SU-DHL-6 (cell line): ENCODE data around the gene ZNF155.

Experiments
- H2AFZ ChIP-seq: fragments of 200-600 bp; sonication (generic); 2 replicates; pipeline ENCODE4 v1.6.1; 2014; ENCODE audit warnings: low read depth, mild to moderate bottlenecking, moderate library complexity, mixed read lengths, antibody characterized with exemption, low read length; ENCODE audit not compliant: severe bottlenecking
- H3F3A ChIP-seq: fragments of 200-600 bp; shearing (Covaris generic); 2 replicates; pipeline ENCODE4 v1.6.0; 2016; ENCODE audit warnings: antibody characterized with exemption, mild to moderate bottlenecking; ENCODE audit not compliant: insufficient read depth
- H3K27ac ChIP-seq: fragments of 200-600 bp; sonication (generic); 2 replicates; pipeline ENCODE4 v1.5.1; 2016; ENCODE audit warnings: low read depth, mild to moderate bottlenecking, low read length, moderate library complexity, mixed read lengths
- H3K27me3 ChIP-seq: fragments of 200-600 bp; sonication (generic), shearing (Covaris generic); 2 replicates; pipeline ENCODE4 v1.6.0; 2014; ENCODE audit warnings: mild to moderate bottlenecking, low read length
- H3K36me3 ChIP-seq: fragments of 200-600 bp; sonication (generic); 2 replicates; pipeline ENCODE4 v1.6.1; 2014; ENCODE audit warnings: mild to moderate bottlenecking, low read length, mixed read lengths
- H3K4me2 ChIP-seq: fragments of 300-600, 200-600 bp; shearing (Covaris generic), sonication (generic); 2 replicates; pipeline ENCODE4 v1.6.0; 2014; ENCODE audit warnings: low read length, low read depth, mild to moderate bottlenecking; ENCODE audit not compliant: poor library complexity, severe bottlenecking
- H3K4me3 ChIP-seq: fragments of 200-600 bp; sonication (generic); 2 replicates; pipeline ENCODE4 v1.5.1; 2014; ENCODE audit warnings: antibody characterized with exemption, low read length, mild to moderate bottlenecking, mixed read lengths; ENCODE audit not compliant: insufficient read depth, poor library complexity, severe bottlenecking
- H3K79me2 ChIP-seq: fragments of 200-600 bp; sonication (generic); 2 replicates; pipeline ENCODE4 v1.6.1; 2014; ENCODE audit warnings: mild to moderate bottlenecking, low read length, moderate library complexity; ENCODE audit not compliant: insufficient read depth
- H3K9ac ChIP-seq: fragments of 200-600 bp; sonication (generic); 2 replicates; pipeline ENCODE4 v1.7.0; 2014; ENCODE audit warnings: mild to moderate bottlenecking, low read length
- H3K9me2 ChIP-seq: fragments of 200-600 bp; sonication (generic); replicated peaks from 2 replicates; pipeline ENCODE4 v1.6.1; 2014; ENCODE audit warnings: low read length; ENCODE audit not compliant: insufficient read depth
- H3K9me3 ChIP-seq: fragments of 200-600 bp; sonication (generic); 2 replicates; pipeline ENCODE4 v1.6.1; 2014; ENCODE audit warnings: low read length, mixed read lengths; ENCODE audit not compliant: insufficient read depth
- H4K20me1 ChIP-seq: fragments of 200-600 bp; sonication (generic); 2 replicates; pipeline ENCODE4 v1.6.1; 2014; ENCODE audit warnings: low read depth, mild to moderate bottlenecking, antibody characterized with exemption, low read length, moderate library complexity, mixed read lengths
- EZH2phosphoT487 ChIP-seq: fragments of 200-600 bp; sonication (generic), shearing (Covaris generic); conservative IDR thresholded peaks from 2 replicates; pipeline ENCODE4 v1.6.1; 2018; ENCODE audit warnings: mild to moderate bottlenecking, antibody characterized with exemption, low read length, moderate library complexity, mixed read lengths
- TF ChIP-seq, protein P1 (sequence below): fragments of 200-600 bp; sonication (generic); IDR thresholded peaks from one replicate; pipeline ENCODE4 v1.5.1; 2017; ENCODE audit warnings: antibody characterized with exemption, mild to moderate bottlenecking, low read length, moderate library complexity; ENCODE audit not compliant: insufficient read depth, poor library complexity, severe bottlenecking

Gene ZNF155

DNA sequence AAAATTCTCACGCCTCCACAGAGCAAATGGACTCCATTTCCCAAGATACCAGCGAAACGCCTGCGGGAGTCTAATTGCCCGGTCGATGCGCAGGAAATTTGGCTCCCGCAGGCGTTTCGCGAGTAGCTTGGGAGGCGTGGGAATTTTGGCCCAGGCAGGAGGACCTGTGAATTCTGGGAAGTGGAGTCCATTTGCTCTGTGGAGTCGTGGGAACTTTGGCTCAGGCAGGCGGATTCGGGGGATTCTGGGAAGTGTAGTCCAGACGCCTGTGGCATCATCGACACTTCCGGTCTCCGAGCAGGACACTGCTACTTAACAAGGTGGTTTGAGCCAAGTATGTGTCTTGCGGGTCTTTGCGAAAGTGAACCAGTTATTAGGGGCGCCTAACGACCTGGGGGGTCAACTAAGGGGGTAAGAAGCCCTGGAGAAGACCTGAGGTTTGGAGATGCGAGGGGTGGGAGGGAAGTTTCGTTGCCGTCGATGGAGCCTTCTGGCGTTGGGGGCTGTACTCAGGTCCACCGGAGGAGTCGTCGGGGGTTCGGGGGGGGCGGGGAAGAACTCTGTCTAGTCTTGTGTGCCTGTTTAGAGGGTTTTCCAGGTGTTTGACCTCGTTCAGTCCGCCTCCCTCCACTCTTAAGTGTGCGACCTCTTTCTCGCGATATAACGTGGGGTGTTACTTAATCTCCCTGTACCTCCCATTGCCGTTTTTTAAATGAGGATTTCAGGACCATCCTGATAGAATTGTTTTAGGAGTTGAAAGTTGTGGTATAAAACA is at the start of gene ZNF155:
ZNF155 (plus strand) TSS at position 277 of the 775 bp plus-strand sequence. CDS start 4,356 bp downstream, outside the sequence.
- peak within 1 kb of the TSS; percentile 60 for H3K4me3 ChIP-seq
- H3K79me2 ChIP-seq = no peaks in the 10 kb centered on the region; the same call in 1 of the 2 replicates
- H4K20me1 ChIP-seq = no peaks in the 10 kb centered on the region
- H3K27ac ChIP-seq = no peak within 1 kb of the TSS
- H3K36me3 ChIP-seq = no peaks in the 10 kb centered on the region
- H3K4me2 ChIP-seq = peak within 1 kb of the TSS; percentile 47
- no peaks in the 10 kb centered on the region for H3K27me3 ChIP-seq
- no peaks in the 10 kb centered on the region for H3K9me2 ChIP-seq
- peak within 1 kb of the TSS; percentile 42 for H3K9ac ChIP-seq
- H3K9me3 ChIP-seq = no peaks in the 10 kb centered on the region
- H2AFZ ChIP-seq = peak within 1 kb of the TSS; percentile 43
- TF ChIP-seq, protein P1, sequence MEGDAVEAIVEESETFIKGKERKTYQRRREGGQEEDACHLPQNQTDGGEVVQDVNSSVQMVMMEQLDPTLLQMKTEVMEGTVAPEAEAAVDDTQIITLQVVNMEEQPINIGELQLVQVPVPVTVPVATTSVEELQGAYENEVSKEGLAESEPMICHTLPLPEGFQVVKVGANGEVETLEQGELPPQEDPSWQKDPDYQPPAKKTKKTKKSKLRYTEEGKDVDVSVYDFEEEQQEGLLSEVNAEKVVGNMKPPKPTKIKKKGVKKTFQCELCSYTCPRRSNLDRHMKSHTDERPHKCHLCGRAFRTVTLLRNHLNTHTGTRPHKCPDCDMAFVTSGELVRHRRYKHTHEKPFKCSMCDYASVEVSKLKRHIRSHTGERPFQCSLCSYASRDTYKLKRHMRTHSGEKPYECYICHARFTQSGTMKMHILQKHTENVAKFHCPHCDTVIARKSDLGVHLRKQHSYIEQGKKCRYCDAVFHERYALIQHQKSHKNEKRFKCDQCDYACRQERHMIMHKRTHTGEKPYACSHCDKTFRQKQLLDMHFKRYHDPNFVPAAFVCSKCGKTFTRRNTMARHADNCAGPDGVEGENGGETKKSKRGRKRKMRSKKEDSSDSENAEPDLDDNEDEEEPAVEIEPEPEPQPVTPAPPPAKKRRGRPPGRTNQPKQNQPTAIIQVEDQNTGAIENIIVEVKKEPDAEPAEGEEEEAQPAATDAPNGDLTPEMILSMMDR = no peak
- TF ChIP-seq EZH2phosphoT487 = no peak
- H3F3A ChIP-seq = no peaks in the 10 kb centered on the region

DNA sequence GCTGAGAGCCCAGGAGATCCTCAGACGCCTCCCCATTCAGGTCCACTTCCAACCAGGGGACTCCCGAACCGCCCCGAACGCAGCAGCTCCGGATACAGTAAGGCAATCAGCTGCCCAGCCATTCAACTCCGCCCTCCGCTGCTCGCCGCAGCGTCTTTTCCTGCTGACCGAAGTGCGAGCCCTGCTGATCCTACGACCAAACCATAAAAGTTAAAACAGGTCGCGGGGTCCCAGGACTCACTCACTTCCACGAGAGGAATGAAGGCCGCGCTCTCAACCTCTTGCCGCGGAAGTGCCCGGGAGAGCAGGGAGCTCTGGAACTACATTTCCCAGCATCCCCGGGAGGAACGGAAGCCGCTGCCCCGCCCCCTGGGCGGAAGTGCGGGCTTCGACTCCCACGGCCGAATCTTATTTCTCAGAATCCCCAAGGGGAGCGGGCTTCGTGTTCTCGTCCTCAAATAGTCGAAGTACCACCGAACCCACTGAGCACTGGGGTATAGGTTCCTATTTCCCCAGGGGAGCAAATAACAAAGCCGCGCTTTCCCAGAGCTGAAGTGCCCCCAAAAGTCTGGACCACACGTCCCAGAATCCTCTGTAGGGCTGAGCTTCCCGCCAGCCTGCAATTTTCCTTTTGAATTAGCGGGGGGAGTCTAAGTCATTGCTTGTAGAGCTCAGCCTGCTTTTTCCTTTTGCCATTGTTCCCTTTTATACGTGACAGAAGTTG is 48.8 kb upstream of the ZNF155 start, which contains the start of gene ZNF45:
ZNF45 (minus strand) TSS at position 298 of the 724 bp plus-strand sequence. CDS start 13,097 bp downstream, outside the sequence.
- H3K27ac ChIP-seq = 0 out of 2 replicates have a peak within 1 kb of the TSS, but pooled peaks have one; percentile 27
- peaks cover 6% of the 10 kb centered on the region; the same call in 1 of the 2 replicates for H3K36me3 ChIP-seq
- no peaks in the 10 kb centered on the region; the same call in 1 of the 2 replicates for H3K79me2 ChIP-seq
- H3F3A ChIP-seq = no peaks in the 10 kb centered on the region
- H3K4me3 ChIP-seq = peak within 1 kb of the TSS; percentile 90
- no peaks in the 10 kb centered on the region for H3K27me3 ChIP-seq
- H3K9me2 ChIP-seq = no peaks in the 10 kb centered on the region
- no peaks in the 10 kb centered on the region for H4K20me1 ChIP-seq
- peak within 1 kb of the TSS; percentile 84 for H3K4me2 ChIP-seq
- peak within 1 kb of the TSS; percentile 81 for H3K9ac ChIP-seq
- H2AFZ ChIP-seq = peak within 1 kb of the TSS; percentile 98
- TF ChIP-seq EZH2phosphoT487 = no peak
- TF ChIP-seq, protein P1 = no peak
- H3K9me3 ChIP-seq = peaks cover 7% of the 10 kb centered on the region

DNA sequence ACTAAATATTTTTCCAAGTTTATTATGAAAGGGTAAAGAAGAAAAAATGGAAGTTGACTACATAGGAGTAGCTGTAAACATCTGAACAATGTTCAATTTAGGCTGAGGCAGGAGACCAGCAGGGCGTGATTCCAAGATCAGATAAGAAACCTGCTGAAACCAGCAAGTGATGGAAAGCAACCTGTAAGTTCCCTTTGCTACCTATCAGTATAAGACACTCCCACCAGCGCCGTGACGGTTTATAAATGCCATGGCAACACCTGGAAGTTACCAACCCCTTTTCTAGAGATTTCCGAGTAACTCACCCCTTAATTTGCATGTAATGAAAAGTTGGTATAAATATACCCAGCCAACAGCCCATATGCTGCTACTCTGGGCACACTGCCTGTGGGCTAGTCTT is 47.8 kb upstream of the ZNF155 start:
- Histone ChIP-seq H4K20me1 (no peaks in the 10 kb centered on the region), H3K27ac (no peak overlapping the region), H3K4me3 (no peak overlapping the region), H3K4me2 (no peak overlapping the region), H3K9ac (no peak overlapping the region), H3K9me3 (peaks cover 7% of the 10 kb centered on the region), H3K27me3 (no peaks in the 10 kb centered on the region), H3K79me2 (no peaks in the 10 kb centered on the region; the same call in 1 of the 2 replicates), H2AFZ (peak overlapping the region; percentile 98), H3F3A (no peaks in the 10 kb centered on the region), H3K9me2 (no peaks in the 10 kb centered on the region), H3K36me3 (peaks cover 6% of the 10 kb centered on the region; the same call in 1 of the 2 replicates)
- TF ChIP-seq, protein P1 = no peak
- TF ChIP-seq EZH2phosphoT487 = no peak
